NT2/D1 (cell line): ENCODE measurements around the gene GRM5.

Experiments
- YY1 ChIP-seq: IDR thresholded peaks from 2 replicates; pipeline ENCODE4 v1.6.1; 2011; ENCODE audit not compliant: insufficient read length, insufficient read depth
- ZNF274 ChIP-seq: IDR thresholded peaks from 2 replicates; pipeline ENCODE4 v1.6.1; 2011; ENCODE audit warnings: mild to moderate bottlenecking, low read depth, low read length

DNA sequence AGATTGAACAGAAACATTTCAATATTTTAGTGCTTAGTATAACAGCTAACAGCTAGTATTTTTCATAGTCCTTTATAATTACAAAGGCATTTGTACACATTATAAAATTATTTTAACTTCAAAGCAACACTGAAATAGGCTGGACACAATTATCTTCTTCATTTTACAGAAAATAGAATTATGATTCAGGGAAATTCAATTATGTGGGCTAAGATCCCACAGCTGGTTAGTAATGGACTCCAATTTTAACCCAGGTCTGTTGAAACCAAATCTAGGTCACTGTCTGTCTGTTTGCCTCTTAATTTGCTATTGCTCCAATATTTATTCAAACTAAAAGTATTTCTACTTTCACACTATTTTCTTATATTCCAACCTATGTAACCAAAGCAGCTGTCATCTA is 574.1 kb downstream of the GRM5 start:
- TF ChIP-seq ZNF274, result no peak
- TF ChIP-seq YY1, result no peak
